ENCODE data around the gene SLC46A3.

Gene SLC46A3

GRCh38 chr13:28741084-28741491 is 22.3 kb upstream of the SLC46A3 start:
- no peaks in the 10 kb centered on the region for H3K36me3 Mint-ChIP-seq (ENCODE audit: low read depth)
- peaks cover 5% of the 10 kb centered on the region for H3K4me1 Mint-ChIP-seq
- no peak overlapping the region for H3K27ac Mint-ChIP-seq
- TF ChIP-seq CTCF (IDR thresholded peaks at IDR 0.05; ENCODE audit: unreplicated experiment in 3 of 3) = no peak
- no peak overlapping the region for H3K4me3 Mint-ChIP-seq
- no peaks in the 10 kb centered on the region for H3K27me3 Mint-ChIP-seq (ENCODE audit: low read depth)
- H3K9me3 Mint-ChIP-seq = no peaks in the 10 kb centered on the region

GRCh38 chr13:28739376-28739775 is 20.6 kb upstream of the SLC46A3 start:
- peaks cover 4% of the 10 kb centered on the region for H3K27me3 Mint-ChIP-seq (ENCODE audit: low read depth)
- no peak for TF ChIP-seq CTCF (IDR thresholded peaks at IDR 0.05; ENCODE audit: unreplicated experiment in 3 of 3)

GRCh38 chr13:28735481-28736029 is 16.8 kb upstream of the SLC46A3 start:
- Mint-ChIP-seq H3K4me1 (no peaks in the 10 kb centered on the region), H3K27ac (no peak overlapping the region), H3K36me3 (ENCODE audit: low read depth) (no peaks in the 10 kb centered on the region), H3K9me3 (no peaks in the 10 kb centered on the region), H3K4me3 (no peak overlapping the region), H3K27me3 (ENCODE audit: low read depth) (peaks cover 21% of the 10 kb centered on the region)
- no peak for TF ChIP-seq CTCF (IDR thresholded peaks at IDR 0.05; ENCODE audit: unreplicated experiment in 3 of 3)

More at GRCh38 chr13:28739376-28739775, 20.6 kb upstream of the SLC46A3 start:
- Mint-ChIP-seq H3K4me3 (no peak overlapping the region), H3K4me1 (peaks cover 5% of the 10 kb centered on the region), H3K27ac (no peak overlapping the region), H3K36me3 (ENCODE audit: low read depth) (no peaks in the 10 kb centered on the region), H3K9me3 (no peaks in the 10 kb centered on the region)

- Mint-ChIP-seq H3K4me3 (no peak overlapping the region), H3K36me3 (ENCODE audit: low read depth) (no peaks in the 10 kb centered on the region), H3K9me3 (no peaks in the 10 kb centered on the region), H3K27ac (no peak overlapping the region), H3K27me3 (ENCODE audit: low read depth) (peaks cover 21% of the 10 kb centered on the region), H3K4me1 (no peaks in the 10 kb centered on the region)
- no peak for TF ChIP-seq CTCF (IDR thresholded peaks at IDR 0.05; ENCODE audit: unreplicated experiment in 3 of 3)
Measured at GRCh38 chr13:28734906-28735305, 16.1 kb upstream of the SLC46A3 start.

GRCh38 chr13:28730762-28731161 is 12.0 kb upstream of the SLC46A3 start:
- H3K27ac Mint-ChIP-seq = no peak overlapping the region
- H3K27me3 Mint-ChIP-seq (ENCODE audit: low read depth) = peaks cover 38% of the 10 kb centered on the region
- H3K4me1 Mint-ChIP-seq = no peaks in the 10 kb centered on the region
- no peaks in the 10 kb centered on the region for H3K9me3 Mint-ChIP-seq
- H3K36me3 Mint-ChIP-seq (ENCODE audit: low read depth) = no peaks in the 10 kb centered on the region
- TF ChIP-seq CTCF (IDR thresholded peaks at IDR 0.05; ENCODE audit: unreplicated experiment in 3 of 3) = no peak
- H3K4me3 Mint-ChIP-seq = no peak overlapping the region

GRCh38 chr13:28729541-28729940 is 10.8 kb upstream of the SLC46A3 start:
- no peaks in the 10 kb centered on the region for H3K4me1 Mint-ChIP-seq
- H3K36me3 Mint-ChIP-seq (ENCODE audit: low read depth) = no peaks in the 10 kb centered on the region
- peaks cover 40% of the 10 kb centered on the region for H3K27me3 Mint-ChIP-seq (ENCODE audit: low read depth)
- no peak overlapping the region for H3K4me3 Mint-ChIP-seq
- no peak overlapping the region for H3K27ac Mint-ChIP-seq
- no peak for TF ChIP-seq CTCF (IDR thresholded peaks at IDR 0.05; ENCODE audit: unreplicated experiment in 3 of 3)
- no peaks in the 10 kb centered on the region for H3K9me3 Mint-ChIP-seq
